ENCODE data around the gene TFIP11. TPM values are rescaled to one million over a fixed set of nuclear protein-coding genes. Genes with fewer than 3 reads are reported as not detected.

The TFIP11 gene
- total RNA-seq, 1 donor from 2014 or later, result 11.6 TPM

DNA sequence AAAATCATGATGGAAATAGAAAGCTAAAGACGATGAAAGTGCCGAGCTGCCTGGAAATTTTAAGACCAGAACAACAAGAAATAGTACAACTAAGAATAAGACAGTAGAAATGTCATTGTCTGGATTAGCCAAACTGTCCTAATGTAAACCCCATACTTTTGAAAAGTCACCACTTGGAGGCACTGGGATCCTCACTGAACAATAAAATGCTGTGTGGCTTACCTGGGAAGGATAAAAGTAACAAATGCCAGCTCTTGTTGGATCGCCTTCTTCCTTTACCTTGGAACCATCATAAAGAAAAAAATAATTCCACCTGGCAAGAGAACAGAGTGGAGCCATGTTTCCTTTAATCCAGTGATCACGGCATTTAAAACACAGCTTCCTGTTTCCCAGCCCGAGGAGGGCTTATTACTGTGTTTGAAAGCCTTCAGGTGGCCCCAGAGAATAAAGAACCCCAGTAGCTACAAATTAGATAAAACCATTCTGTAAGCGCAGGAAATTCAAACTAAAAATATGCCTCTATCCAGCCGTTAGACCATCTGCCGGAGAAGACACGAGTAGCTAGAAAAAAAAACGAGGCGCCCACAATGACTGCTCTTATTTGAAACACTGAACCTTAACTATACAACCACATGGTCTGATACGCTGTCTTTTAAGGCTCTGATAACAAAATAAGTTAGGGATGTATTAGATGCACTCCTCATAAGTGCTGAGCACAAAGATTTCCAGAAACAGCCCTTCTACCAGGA lies 33.1 kb downstream of the TFIP11 start:
- no peak for DNase-seq (ENCODE audit: low spot score in 2 of 2)
- Histone ChIP-seq H3K36me3 (peaks cover 16 to 38% of the 10 kb centered on the region in 2 donors), H3K4me3 (no peak overlapping the region), H3K9me3 (no peaks in the 10 kb centered on the region), H3K4me1 (peaks cover 6 to 9% of the 10 kb centered on the region in 2 donors), H3K27ac (no peak overlapping the region), H3K27me3 (no peaks in the 10 kb centered on the region)
- TF ChIP-seq, protein P1, sequence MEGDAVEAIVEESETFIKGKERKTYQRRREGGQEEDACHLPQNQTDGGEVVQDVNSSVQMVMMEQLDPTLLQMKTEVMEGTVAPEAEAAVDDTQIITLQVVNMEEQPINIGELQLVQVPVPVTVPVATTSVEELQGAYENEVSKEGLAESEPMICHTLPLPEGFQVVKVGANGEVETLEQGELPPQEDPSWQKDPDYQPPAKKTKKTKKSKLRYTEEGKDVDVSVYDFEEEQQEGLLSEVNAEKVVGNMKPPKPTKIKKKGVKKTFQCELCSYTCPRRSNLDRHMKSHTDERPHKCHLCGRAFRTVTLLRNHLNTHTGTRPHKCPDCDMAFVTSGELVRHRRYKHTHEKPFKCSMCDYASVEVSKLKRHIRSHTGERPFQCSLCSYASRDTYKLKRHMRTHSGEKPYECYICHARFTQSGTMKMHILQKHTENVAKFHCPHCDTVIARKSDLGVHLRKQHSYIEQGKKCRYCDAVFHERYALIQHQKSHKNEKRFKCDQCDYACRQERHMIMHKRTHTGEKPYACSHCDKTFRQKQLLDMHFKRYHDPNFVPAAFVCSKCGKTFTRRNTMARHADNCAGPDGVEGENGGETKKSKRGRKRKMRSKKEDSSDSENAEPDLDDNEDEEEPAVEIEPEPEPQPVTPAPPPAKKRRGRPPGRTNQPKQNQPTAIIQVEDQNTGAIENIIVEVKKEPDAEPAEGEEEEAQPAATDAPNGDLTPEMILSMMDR (IDR thresholded peaks at IDR 0.05), result no peak
- intact Hi-C loops (cut with DNase I), result no loop called here

DNA sequence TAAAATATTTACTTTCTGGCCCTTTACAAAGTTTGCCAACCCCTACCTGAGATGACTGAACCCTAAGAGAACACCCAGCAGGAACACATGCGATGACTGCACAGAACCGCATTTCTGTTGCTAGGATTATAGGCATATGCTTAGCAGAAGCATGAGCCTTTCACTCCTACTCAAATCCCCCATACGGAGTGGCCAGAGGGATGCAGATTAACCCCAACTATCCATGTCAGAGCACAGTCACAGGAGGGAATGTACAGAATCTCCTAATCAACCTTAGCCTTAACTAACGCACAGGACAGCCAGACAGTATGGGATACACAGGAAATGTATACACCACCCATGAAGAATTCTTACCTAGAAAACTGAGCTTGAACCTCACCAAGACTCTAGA lies 34.9 kb downstream of the TFIP11 start:
- Histone ChIP-seq H3K4me3 (no peak overlapping the region), H3K36me3 (peaks cover 19 to 55% of the 10 kb centered on the region in 2 donors), H3K27me3 (no peaks in the 10 kb centered on the region), H3K4me1 (no peaks in the 10 kb centered on the region), H3K9me3 (no peaks in the 10 kb centered on the region), H3K27ac (no peak overlapping the region)
- TF ChIP-seq, protein P1 (IDR thresholded peaks at IDR 0.05), result no peak
- intact Hi-C loops (cut with DNase I), result no loop called here
- no peak for DNase-seq (ENCODE audit: low spot score in 2 of 2)

DNA sequence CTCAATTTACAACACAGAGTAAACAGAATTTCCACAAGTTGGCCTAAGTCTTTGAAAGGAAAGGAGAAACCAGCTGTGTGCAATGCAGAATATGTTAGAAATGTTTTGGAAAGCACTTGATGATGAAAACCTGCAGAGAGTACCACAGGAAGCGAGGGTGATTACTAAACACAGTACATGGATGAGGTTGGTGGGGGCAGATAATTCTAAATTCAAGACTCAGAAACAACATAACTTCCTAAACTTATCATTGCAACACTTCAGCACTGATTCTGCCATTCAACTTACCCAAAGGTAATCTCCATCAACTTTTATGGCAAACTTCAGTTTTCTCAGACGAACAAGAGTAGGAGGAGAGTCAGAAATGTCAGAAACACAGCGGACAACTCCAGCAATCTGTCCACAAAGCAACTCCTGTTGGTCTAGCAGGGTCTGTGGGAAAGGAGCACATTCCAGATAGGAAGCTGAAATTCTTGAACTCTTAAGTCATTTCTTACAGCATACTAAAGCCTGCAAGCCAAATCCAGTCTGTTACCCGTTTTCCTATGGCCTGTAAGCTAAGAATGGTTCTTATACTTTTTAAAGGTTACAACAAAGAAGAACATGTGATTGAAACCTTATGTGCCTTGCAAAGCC lies 35.5 kb downstream of the TFIP11 start:
- Histone ChIP-seq H3K27ac (no peak overlapping the region), H3K4me3 (no peak overlapping the region), H3K9me3 (no peaks in the 10 kb centered on the region), H3K4me1 (no peaks in the 10 kb centered on the region), H3K36me3 (peaks cover 24 to 61% of the 10 kb centered on the region in 2 donors), H3K27me3 (no peaks in the 10 kb centered on the region)
- TF ChIP-seq, protein P1 (IDR thresholded peaks at IDR 0.05), result no peak
- no peak for DNase-seq (ENCODE audit: low spot score in 2 of 2)
- intact Hi-C loops (cut with DNase I), result no loop called here

DNA sequence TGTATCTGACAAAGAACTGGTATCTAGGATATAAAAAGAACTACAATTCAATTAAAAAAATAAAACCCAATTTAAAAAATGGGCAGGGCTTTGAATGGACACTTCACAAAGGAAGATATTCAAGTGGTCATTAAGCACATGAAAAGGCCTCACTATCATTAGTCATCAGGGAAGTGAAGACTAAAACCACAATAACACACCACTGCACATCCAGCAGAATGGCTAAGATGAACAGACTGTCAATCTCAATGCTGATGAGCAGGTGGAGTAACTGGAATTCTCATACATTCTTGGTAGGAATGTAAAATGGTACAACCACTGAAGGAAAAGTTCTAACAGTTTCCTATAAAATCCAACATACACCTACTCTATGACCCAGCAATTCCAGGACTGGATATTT lies 37.6 kb downstream of the TFIP11 start:
- Histone ChIP-seq H3K27ac (no peak overlapping the region), H3K4me1 (no peaks in the 10 kb centered on the region), H3K9me3 (no peaks in the 10 kb centered on the region), H3K27me3 (no peaks in the 10 kb centered on the region), H3K4me3 (no peak overlapping the region), H3K36me3 (peaks cover 44 to 82% of the 10 kb centered on the region in 2 donors)
- intact Hi-C loops (cut with DNase I), result no loop called here
- DNase-seq (ENCODE audit: low spot score in 2 of 2), result no peak
- TF ChIP-seq, protein P1 (IDR thresholded peaks at IDR 0.05), result no peak

DNA sequence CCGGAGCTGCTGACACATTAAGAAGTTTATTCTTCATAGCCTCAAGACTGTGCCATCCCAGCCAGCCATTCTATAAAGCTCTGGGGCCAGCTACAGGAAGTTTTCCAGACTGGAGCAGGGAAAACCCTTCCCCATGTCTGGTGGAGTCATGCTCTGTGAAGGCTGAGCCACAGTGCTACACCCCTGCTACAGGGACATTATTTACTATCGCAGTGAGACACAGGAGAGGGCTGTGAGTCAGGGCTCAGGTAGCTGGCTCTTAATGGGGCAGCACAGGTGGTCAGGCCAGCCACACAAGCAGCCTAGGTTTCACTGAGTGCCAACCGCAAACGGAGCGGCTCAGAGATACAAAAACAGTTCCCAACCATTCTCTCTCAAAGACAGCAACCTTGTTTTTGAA lies 40.8 kb downstream of the TFIP11 start:
- peaks cover 55 to 98% of the 10 kb centered on the region in 2 donors for H3K36me3 ChIP-seq
- no peak for DNase-seq (ENCODE audit: low spot score in 2 of 2)
- no peak overlapping the region for H3K4me3 ChIP-seq
- H3K9me3 ChIP-seq, result no peaks in the 10 kb centered on the region
- H3K4me1 ChIP-seq, result no peaks in the 10 kb centered on the region
- H3K27ac ChIP-seq, result no peak overlapping the region
- TF ChIP-seq, protein P1 (IDR thresholded peaks at IDR 0.05), result no peak
- H3K27me3 ChIP-seq, result no peaks in the 10 kb centered on the region
- intact Hi-C loops (cut with DNase I), result no loop called here
